ENCODE results near the gene FZR1. TPM values are rescaled to one million over a fixed set of nuclear protein-coding genes. Genes with fewer than 3 reads are reported as not detected.

Gene FZR1
- total RNA-seq, 2 donors from 2014 or later = 16.6 to 20.1 TPM

GRCh38 chr19:3538965-3539755, 33.0 kb downstream of the FZR1 start, which contains the start of gene TEKTIP1:
Gene TEKTIP1 (plus strand): TSS chr19:3539174. CDS start chr19:3539178, 4 bp downstream.
- intact Hi-C loops (cut with DNase I) = no loop called here
- Histone ChIP-seq H3K27me3 (no peaks in the 10 kb centered on the region), H3K27ac (no peak within 1 kb of the TSS), H3K36me3 (replicated peaks in 1 of 2; ENCODE audit: insufficient read depth in 1 of 2, low read depth in 2 of 2) (peaks cover 0 to 8% of the 10 kb centered on the region in 2 donors), H3K9me3 (no peaks in the 10 kb centered on the region), H3K4me1 (no peaks in the 10 kb centered on the region), H3K4me3 (no peak within 1 kb of the TSS)
- TF ChIP-seq POLR2A (IDR thresholded peaks at IDR 0.05) = no peak
- TF ChIP-seq, protein P1, sequence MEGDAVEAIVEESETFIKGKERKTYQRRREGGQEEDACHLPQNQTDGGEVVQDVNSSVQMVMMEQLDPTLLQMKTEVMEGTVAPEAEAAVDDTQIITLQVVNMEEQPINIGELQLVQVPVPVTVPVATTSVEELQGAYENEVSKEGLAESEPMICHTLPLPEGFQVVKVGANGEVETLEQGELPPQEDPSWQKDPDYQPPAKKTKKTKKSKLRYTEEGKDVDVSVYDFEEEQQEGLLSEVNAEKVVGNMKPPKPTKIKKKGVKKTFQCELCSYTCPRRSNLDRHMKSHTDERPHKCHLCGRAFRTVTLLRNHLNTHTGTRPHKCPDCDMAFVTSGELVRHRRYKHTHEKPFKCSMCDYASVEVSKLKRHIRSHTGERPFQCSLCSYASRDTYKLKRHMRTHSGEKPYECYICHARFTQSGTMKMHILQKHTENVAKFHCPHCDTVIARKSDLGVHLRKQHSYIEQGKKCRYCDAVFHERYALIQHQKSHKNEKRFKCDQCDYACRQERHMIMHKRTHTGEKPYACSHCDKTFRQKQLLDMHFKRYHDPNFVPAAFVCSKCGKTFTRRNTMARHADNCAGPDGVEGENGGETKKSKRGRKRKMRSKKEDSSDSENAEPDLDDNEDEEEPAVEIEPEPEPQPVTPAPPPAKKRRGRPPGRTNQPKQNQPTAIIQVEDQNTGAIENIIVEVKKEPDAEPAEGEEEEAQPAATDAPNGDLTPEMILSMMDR (IDR thresholded peaks at IDR 0.05) = no peak
- ATAC-seq = no peak
- no peak for DNase-seq
- WGBS, 2 donors = 68 to 71% methylated on average over 13 to 27 of the region's 28 CpGs

DNA sequence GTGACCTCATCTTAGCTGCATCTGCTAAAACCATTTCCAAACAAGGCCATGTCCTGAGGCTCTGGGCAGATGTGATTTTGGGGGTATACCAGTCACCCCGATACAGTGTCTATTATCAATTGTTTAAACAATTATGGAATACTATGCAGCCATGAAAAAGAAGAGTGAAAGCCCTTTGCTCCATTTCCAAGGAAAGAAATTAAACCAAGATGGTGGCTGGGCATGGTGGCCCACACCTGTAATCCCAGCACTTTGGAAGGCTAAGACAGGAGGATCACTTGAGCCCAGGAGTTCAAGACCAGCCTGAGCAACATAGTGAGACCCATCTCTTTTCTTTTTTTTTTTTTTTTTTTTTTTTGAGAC, 33.6 kb downstream of the FZR1 start:
- no peak overlapping the region for H3K4me3 ChIP-seq
- DNase-seq (no peak), ATAC-seq (no peak)
- H3K27ac ChIP-seq = no peak overlapping the region
- intact Hi-C loops (cut with DNase I) = no loop called here
- peaks cover 0 to 6% of the 10 kb centered on the region in 2 donors for H3K36me3 ChIP-seq (replicated peaks in 1 of 2; ENCODE audit: insufficient read depth in 1 of 2, low read depth in 2 of 2)
- H3K27me3 ChIP-seq = no peaks in the 10 kb centered on the region
- 100% methylated on average over 1 of the region's 1 CpG for WGBS, 2 donors
- no peaks in the 10 kb centered on the region for H3K9me3 ChIP-seq
- TF ChIP-seq, protein P1 (IDR thresholded peaks at IDR 0.05) = no peak
- no peak for TF ChIP-seq POLR2A (IDR thresholded peaks at IDR 0.05)
- H3K4me1 ChIP-seq = no peaks in the 10 kb centered on the region

DNA sequence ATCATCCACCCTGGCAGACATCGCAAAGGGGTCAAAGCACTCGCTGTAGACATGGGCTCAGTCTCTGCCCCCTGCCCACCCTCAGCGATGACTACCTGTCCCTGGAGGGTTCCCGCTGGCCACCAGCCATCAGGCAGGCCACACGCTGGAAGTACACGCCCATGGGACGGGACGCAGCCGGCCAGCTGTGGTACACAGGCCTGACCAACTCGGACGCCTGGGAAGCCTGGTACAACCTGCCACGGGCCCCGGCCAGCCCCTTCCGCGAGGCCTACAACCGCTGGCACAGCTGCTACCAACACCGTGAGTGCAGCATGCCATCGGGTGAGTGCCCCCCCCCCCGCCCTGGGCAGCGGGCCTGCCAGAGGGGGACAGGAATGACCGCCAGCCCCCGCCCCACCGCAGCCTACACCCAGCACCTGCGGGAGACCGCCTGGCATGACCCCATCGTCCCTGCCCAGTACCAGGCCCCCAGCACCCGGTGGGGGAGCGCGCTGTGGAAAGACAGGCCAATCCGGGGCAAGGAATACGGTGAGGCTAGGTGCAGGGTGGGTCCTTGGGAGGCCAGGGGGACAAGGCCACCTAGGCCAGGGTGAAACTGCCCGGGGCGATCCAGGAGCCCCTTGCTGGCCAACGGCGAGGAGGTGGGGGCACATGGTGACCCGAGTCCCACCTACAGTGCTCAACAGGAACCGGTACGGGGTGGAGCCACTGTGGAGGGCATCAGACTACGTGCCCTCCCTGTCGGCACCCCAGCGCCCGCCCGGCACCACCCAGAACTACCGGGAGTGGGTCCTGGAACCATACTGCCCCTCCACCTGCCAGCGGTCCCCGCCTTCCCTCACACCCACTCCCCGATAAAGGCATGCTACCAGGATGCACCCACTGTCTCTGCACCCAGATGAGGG, 37.3 kb downstream of the FZR1 start:
- no peaks in the 10 kb centered on the region for H3K27me3 ChIP-seq
- WGBS, 2 donors = 84 to 90% methylated on average over 4 to 37 of the region's 47 CpGs
- DNase-seq (no peak), ATAC-seq (no peak)
- H3K36me3 ChIP-seq (replicated peaks in 1 of 2; ENCODE audit: insufficient read depth in 1 of 2, low read depth in 2 of 2) = no peaks in the 10 kb centered on the region
- H3K9me3 ChIP-seq = no peaks in the 10 kb centered on the region
- TF ChIP-seq, protein P1 (IDR thresholded peaks at IDR 0.05) = no peak
- no peak for TF ChIP-seq POLR2A (IDR thresholded peaks at IDR 0.05)
- no peak overlapping the region for H3K27ac ChIP-seq
- intact Hi-C loops (cut with DNase I) = no loop called here
- H3K4me1 ChIP-seq = peaks cover 9% of the 10 kb centered on the region
- H3K4me3 ChIP-seq = no peak overlapping the region

- WGBS, 2 donors = 80% methylated on average over 9 of the region's 9 CpGs; no CpG with 5 or more reads in 1 of the 2 donors
- Histone ChIP-seq H3K27me3 (no peaks in the 10 kb centered on the region), H3K4me1 (peaks cover 13% of the 10 kb centered on the region), H3K36me3 (replicated peaks in 1 of 2; ENCODE audit: insufficient read depth in 1 of 2, low read depth in 2 of 2) (no peaks in the 10 kb centered on the region), H3K4me3 (no peak overlapping the region), H3K9me3 (no peaks in the 10 kb centered on the region), H3K27ac (no peak overlapping the region)
- DNase-seq = no peak
- TF ChIP-seq POLR2A (IDR thresholded peaks at IDR 0.05) = no peak
- TF ChIP-seq, protein P1 (IDR thresholded peaks at IDR 0.05) = no peak
- ATAC-seq = no peak
- intact Hi-C loops (cut with DNase I) = no loop called here
Measured at GRCh38 chr19:3544058-3544376, 37.9 kb downstream of the FZR1 start.
